Stomach (tissue), 9 donors: ENCODE data around the gene TKTL1. TPM values are rescaled to one million over a fixed set of nuclear protein-coding genes. Genes with fewer than 3 reads are reported as not detected.

ENCODE experiments used
- DNase-seq, 2 donors: peaks; one replicate each; pipeline versions ENCODE4 v3.0.0 to v3.0.0-alpha.2; 2013 to 2019
- H3K27ac ChIP-seq, 5 donors: fragments of 200-600 bp in 4 of 5; sonication (generic) in 4 of 5; one replicate each; pipeline ENCODE4 v1.5.1; 2013 to 2019; ENCODE audit warnings: mild to moderate bottlenecking in 1 of 5, moderate library complexity in 1 of 5
- H3K27me3 ChIP-seq, 3 donors: fragments of 200-600 bp; sonication (generic); one replicate each; pipeline ENCODE4 v1.5.1; 2017 to 2019; ENCODE audit warnings: mixed run types in 1 of 3
- H3K36me3 ChIP-seq, 4 donors: fragments of 200-600 bp; sonication (generic); 1 replicate in 3 of 4; 2 replicates in 1 of 4; pipeline ENCODE4 v1.5.1; 2016 to 2019
- H3K4me1 ChIP-seq, 4 donors: fragments of 200-600 bp; sonication (generic); one replicate each; pipeline ENCODE4 v1.5.1; 2016 to 2019
- H3K4me3 ChIP-seq, 4 donors: fragments of 200-600 bp; sonication (generic) in 3 of 4; one replicate each; pipeline ENCODE4 v1.5.1; 2016 to 2019; ENCODE audit warnings: mild to moderate bottlenecking in 1 of 4
- H3K9me3 ChIP-seq, 4 donors: fragments of 200-600 bp; sonication (generic); one replicate each; pipeline ENCODE4 v1.5.1; 2016 to 2019
- EP300 ChIP-seq: sonication (generic); formaldehyde crosslinking; IDR thresholded peaks from one replicate; pipeline ENCODE4 v1.6.1; 2017; ENCODE audit warnings: antibody characterized with exemption
- POLR2A ChIP-seq, 4 donors: fragments of 450-650 bp; IDR thresholded peaks; one replicate each; pipeline ENCODE4 v1.6.1; 2016; ENCODE audit warnings: antibody characterized with exemption in 4 of 4, control low read depth in 2 of 4, mild to moderate bottlenecking in 1 of 4, moderate library complexity in 1 of 4
- POLR2AphosphoS5 ChIP-seq, 3 donors: sonication (generic); formaldehyde crosslinking; IDR thresholded peaks; one replicate each; pipeline ENCODE4 v1.6.1; 2016; ENCODE audit warnings: antibody characterized with exemption in 3 of 3
- WGBS, 5 donors: extraction: QIAGEN DNeasy Blood & Tissue Kit in 3 of 5; methylation state at CpG; one replicate each; pipeline versions ENCODE4 v1.1.5 to v1.1.7; 2013 to 2018; 5-methylcytosine and 5-hydroxymethylcytosine counted together
- intact Hi-C: fragments of 100-400 bp; cut with DNase I; formaldehyde crosslinking; loops from one replicate; pipeline ENCODE4 v1.15.1; 2023; ENCODE audit warnings: low total_unique reads
- polyA plus RNA-seq, 3 donors: library from polyadenylated mRNA; stranded (reverse); fragments of 200-250 nt; gene quantifications; one replicate each; pipeline ENCODE4 v1.2.3, GENCODE V29; 2013
- total RNA-seq, 5 donors: library from RNA; depleted of rRNA; stranded (reverse); fragments of >200 nt; gene quantifications; one replicate each; pipeline versions ENCODE4 v1.1.0 to v1.2.3, GENCODE V29; 2014 to 2016
- TF ChIP-seq, protein P1 (sequence below), 7 experiments: fragments of 450-650 bp in 4 of 7; fragments of 200-600 bp in 3 of 7; sonication (generic) in 3 of 7; IDR thresholded peaks; one replicate each; pipeline ENCODE4 v1.5.1; 2016 to 2019; ENCODE audit warnings: antibody characterized with exemption in 7 of 7, control low read depth in 2 of 7, mild to moderate bottlenecking in 1 of 7
- donor health status: healthy with polysubstance abuse.
- donor health status: Bipolar disorder and iron deficiency.
- donor health status: healthy.

Gene TKTL1
- total and polyA plus RNA-seq, 8 donors: not detected

DNA sequence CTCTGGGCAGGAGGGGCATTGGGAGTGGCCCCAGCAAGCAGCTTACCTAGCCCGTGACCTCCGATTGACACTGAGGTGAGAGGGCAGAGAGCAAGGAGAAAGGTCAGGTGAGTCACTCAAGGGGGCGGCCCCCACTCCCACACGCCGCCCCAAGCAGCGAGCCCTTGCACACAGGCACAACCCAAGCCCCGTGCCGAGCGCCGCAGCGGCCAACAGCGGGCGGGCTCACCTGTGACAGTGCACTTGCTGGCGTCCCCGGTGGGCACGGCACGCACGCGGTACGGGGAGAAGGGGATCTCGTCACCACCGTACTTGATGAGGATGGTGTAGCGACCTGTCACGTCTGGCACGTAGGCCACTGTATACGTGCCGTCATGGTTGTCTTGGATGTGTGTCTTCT lies 61.6 kb downstream of the TKTL1 start:
- TF ChIP-seq POLR2A (IDR thresholded peaks at IDR 0.05) (no peak), POLR2AphosphoS5 (IDR thresholded peaks at IDR 0.05) (no peak), EP300 (no peak)
- TF ChIP-seq, protein P1, sequence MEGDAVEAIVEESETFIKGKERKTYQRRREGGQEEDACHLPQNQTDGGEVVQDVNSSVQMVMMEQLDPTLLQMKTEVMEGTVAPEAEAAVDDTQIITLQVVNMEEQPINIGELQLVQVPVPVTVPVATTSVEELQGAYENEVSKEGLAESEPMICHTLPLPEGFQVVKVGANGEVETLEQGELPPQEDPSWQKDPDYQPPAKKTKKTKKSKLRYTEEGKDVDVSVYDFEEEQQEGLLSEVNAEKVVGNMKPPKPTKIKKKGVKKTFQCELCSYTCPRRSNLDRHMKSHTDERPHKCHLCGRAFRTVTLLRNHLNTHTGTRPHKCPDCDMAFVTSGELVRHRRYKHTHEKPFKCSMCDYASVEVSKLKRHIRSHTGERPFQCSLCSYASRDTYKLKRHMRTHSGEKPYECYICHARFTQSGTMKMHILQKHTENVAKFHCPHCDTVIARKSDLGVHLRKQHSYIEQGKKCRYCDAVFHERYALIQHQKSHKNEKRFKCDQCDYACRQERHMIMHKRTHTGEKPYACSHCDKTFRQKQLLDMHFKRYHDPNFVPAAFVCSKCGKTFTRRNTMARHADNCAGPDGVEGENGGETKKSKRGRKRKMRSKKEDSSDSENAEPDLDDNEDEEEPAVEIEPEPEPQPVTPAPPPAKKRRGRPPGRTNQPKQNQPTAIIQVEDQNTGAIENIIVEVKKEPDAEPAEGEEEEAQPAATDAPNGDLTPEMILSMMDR (IDR thresholded peaks at IDR 0.05): no peak
- DNase-seq: no peak
- no peaks in the 10 kb centered on the region for H3K9me3 ChIP-seq
- H3K4me1 ChIP-seq: no peaks in the 10 kb centered on the region
- 74 to 94% (median 91%) methylated on average over 2 to 27 of the region's 27 CpGs for WGBS, 5 donors
- H3K36me3 ChIP-seq: peaks cover 61 to 97% (median 95%) of the 10 kb centered on the region in 4 donors
- no peak overlapping the region for H3K4me3 ChIP-seq
- intact Hi-C loops: no loop called here
- peak overlapping the region in 2 of 5 donors; percentile 35 to 53 for H3K27ac ChIP-seq
- H3K27me3 ChIP-seq: no peaks in the 10 kb centered on the region

DNA sequence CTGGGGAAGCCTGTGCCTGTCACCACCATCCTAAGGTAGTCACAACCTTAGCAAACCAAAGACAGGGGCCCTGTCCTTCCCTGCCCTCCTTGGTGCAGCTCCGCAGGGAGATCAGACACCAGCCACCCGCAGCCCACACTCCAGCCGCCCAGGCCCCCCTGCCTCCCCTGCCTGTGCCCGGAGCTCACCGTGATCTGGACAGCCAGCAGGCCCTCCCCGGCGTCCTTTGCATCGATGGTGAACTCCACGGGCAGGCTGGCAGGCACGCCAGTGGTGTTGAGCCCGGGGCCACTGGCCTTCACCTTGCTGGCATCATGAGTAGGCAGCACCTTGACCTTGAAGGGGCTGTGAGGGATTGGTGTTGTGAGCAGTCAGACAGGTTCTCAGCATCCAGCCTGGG lies 62.4 kb downstream of the TKTL1 start:
- Histone ChIP-seq H3K36me3 (peaks cover 65 to 97% (median 94%) of the 10 kb centered on the region in 4 donors), H3K27ac (peak overlapping the region in 2 of 5 donors; percentile 29 to 43), H3K27me3 (no peaks in the 10 kb centered on the region), H3K9me3 (no peaks in the 10 kb centered on the region), H3K4me1 (no peaks in the 10 kb centered on the region), H3K4me3 (no peak overlapping the region)
- intact Hi-C loops: no loop called here
- DNase-seq: no peak
- TF ChIP-seq EP300 (no peak), POLR2AphosphoS5 (IDR thresholded peaks at IDR 0.05) (no peak), POLR2A (IDR thresholded peaks at IDR 0.05) (no peak)
- TF ChIP-seq, protein P1 (IDR thresholded peaks at IDR 0.05): no peak
- WGBS, 5 donors: 85 to 93% (median 87%) methylated on average over 11 of the region's 11 CpGs; no CpG with 5 or more reads in 1 of the 5 donors

DNA sequence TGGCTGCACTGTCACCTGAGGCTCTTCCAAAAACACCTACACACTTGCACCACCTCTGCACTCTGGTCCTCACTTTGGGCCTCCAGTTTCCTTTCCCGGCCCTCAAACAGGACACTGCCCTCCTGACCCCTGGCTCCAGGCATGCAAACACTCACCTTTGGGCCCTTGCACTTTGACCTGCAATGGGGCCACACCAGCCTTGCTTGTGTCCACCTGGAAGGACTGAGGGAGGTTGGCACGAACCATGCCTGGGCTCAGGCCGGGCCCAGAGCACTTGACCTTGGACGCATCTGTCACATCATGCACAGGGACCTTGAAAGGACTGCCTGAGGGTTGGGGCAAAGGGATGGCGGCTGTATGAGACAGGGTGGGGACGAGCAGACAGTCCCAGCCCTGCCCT lies 63.2 kb downstream of the TKTL1 start:
- DNase-seq: no peak
- TF ChIP-seq, protein P1 (IDR thresholded peaks at IDR 0.05): no peak
- no peak for TF ChIP-seq POLR2A (IDR thresholded peaks at IDR 0.05)
- TF ChIP-seq POLR2AphosphoS5 (IDR thresholded peaks at IDR 0.05): no peak
- no peak overlapping the region for H3K4me3 ChIP-seq
- no peaks in the 10 kb centered on the region for H3K9me3 ChIP-seq
- 56 to 92% (median 81%) methylated on average over 1 to 6 of the region's 6 CpGs for WGBS, 5 donors
- peak overlapping the region in 2 of 5 donors; percentile 29 to 43 for H3K27ac ChIP-seq
- peaks cover 60 to 97% (median 91%) of the 10 kb centered on the region in 4 donors for H3K36me3 ChIP-seq
- no peaks in the 10 kb centered on the region for H3K27me3 ChIP-seq
- intact Hi-C loops: no loop called here
- H3K4me1 ChIP-seq: no peaks in the 10 kb centered on the region

DNA sequence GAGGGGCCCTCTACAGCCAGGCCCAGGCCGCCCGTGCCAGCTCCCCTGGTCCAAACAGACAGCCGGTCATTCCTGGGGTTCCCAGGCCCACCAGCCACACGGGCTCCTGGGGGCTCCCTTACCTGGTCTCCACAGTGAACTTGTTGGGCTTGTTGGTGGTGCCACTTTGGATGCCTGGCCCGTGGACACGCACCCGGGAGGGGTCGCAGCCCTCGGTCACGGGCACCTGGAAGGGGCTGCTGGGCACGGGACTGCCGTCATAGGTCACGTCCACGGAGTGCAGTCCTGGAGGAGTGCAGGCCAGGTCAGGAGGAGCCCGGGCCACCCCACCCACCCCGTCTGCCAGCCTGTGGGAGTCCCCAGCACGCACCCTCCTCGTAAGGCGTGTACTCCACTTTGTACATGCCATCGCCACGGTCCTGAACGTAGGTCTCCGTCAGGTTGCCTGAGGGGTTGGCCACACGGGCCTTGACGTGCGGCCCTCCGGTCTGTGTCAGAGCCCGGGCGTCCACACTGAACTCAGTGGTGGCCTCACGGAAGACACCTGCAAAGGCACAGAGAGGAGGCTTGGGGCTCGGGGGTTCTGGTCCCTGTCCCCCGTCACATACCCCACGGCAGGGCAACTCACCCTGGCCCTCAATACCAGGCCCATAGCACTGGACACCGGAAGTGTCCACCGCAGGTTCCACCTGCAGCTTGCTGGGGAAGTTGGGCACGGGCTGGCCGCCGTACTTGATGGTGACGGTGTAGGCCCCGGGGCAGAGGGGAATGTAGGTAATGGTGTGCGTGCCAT lies 64.0 kb downstream of the TKTL1 start:
- DNase-seq: no peak
- H3K27ac ChIP-seq: peak overlapping the region in 2 of 5 donors; percentile 43 to 49
- H3K4me3 ChIP-seq: no peak overlapping the region
- no peaks in the 10 kb centered on the region for H3K27me3 ChIP-seq
- no peaks in the 10 kb centered on the region for H3K9me3 ChIP-seq
- TF ChIP-seq POLR2A (IDR thresholded peaks at IDR 0.05) (no peak), POLR2AphosphoS5 (IDR thresholded peaks at IDR 0.05) (no peak), EP300 (no peak)
- TF ChIP-seq, protein P1 (IDR thresholded peaks at IDR 0.05): no peak
- WGBS, 5 donors: 60 to 95% (median 91%) methylated on average over 1 to 41 of the region's 41 CpGs
- intact Hi-C loops: no loop called here
- H3K36me3 ChIP-seq: peaks cover 61 to 97% (median 91%) of the 10 kb centered on the region in 4 donors
- no peaks in the 10 kb centered on the region for H3K4me1 ChIP-seq
